Spleen (tissue), 13 donors: ENCODE measurements around the gene TDRKH. TPM values are rescaled to one million over a fixed set of nuclear protein-coding genes. Genes with fewer than 3 reads are reported as not detected.

Experiments
- DNase-seq: peaks from one replicate; pipeline ENCODE4 v3.0.0-alpha.2; 2020
- H3K27ac ChIP-seq, 8 donors: fragments of 200-600 bp; sonication (generic) in 7 of 8; 1 replicate in 4 of 8; 2 replicates in 4 of 8; pipeline versions ENCODE4 v1.5.0 to v1.8.0; 2016 to 2021; ENCODE audit warnings: inconsistent platforms in 4 of 8, mild to moderate bottlenecking in 4 of 8, moderate library complexity in 1 of 8
- H3K27me3 ChIP-seq, 7 donors: fragments of 200-600 bp; sonication (generic) in 6 of 7; replicated peaks in 1 of 7; 1 replicate in 4 of 7; 2 replicates in 3 of 7; pipeline versions ENCODE4 v1.5.0 to v1.8.0; 2016 to 2021; ENCODE audit warnings: inconsistent platforms in 3 of 7, mild to moderate bottlenecking in 1 of 7
- H3K36me3 ChIP-seq, 6 donors: fragments of 200-600 bp; sonication (generic) in 5 of 6; 1 replicate in 4 of 6; 2 replicates in 2 of 6; pipeline versions ENCODE4 v1.5.0 to v1.8.0; 2016 to 2021; ENCODE audit warnings: inconsistent platforms in 2 of 6
- H3K4me1 ChIP-seq, 6 donors: fragments of 200-600 bp; sonication (generic) in 5 of 6; 1 replicate in 3 of 6; 2 replicates in 3 of 6; pipeline versions ENCODE4 v1.5.0 to v1.8.0; 2016 to 2021; ENCODE audit warnings: inconsistent platforms in 3 of 6
- H3K4me3 ChIP-seq, 8 donors: fragments of 200-600 bp; sonication (generic) in 7 of 8; 1 replicate in 4 of 8; 2 replicates in 4 of 8; pipeline versions ENCODE4 v1.5.0 to v1.8.0; 2016 to 2021; ENCODE audit warnings: inconsistent platforms in 4 of 8, mild to moderate bottlenecking in 4 of 8, moderate library complexity in 2 of 8
- H3K9me3 ChIP-seq, 8 donors: fragments of 200-600 bp; sonication (generic) in 7 of 8; 1 replicate in 4 of 8; 2 replicates in 4 of 8; pipeline versions ENCODE4 v1.5.0 to v1.8.0; 2016 to 2021; ENCODE audit warnings: inconsistent platforms in 4 of 8
- POLR2A ChIP-seq, 3 donors: fragments of 450-650 bp; IDR thresholded peaks; one replicate each; pipeline ENCODE4 v1.5.1; 2017; ENCODE audit warnings: antibody characterized with exemption in 3 of 3, mild to moderate bottlenecking in 1 of 3
- POLR2AphosphoS5 ChIP-seq, 3 donors: sonication (generic); formaldehyde crosslinking; IDR thresholded peaks; one replicate each; pipeline ENCODE4 v1.5.1; 2017; ENCODE audit warnings: antibody characterized with exemption in 3 of 3
- WGBS, 5 donors: extraction: QIAGEN DNeasy Blood & Tissue Kit in 3 of 5; methylation state at CpG; one replicate each; pipeline versions ENCODE4 v1.1.5 to v1.1.7; 2013 to 2018; 5-methylcytosine and 5-hydroxymethylcytosine counted together
- intact Hi-C: fragments of 100-400 bp; cut with DNase I; formaldehyde crosslinking; loops from one replicate; pipeline ENCODE4 v1.15.0; 2023; ENCODE audit warnings: low total_unique reads
- long read RNA-seq, 2 donors: transcript quantifications; one replicate each; lab custom pipeline, GENCODE V29; 2026
- polyA plus RNA-seq, 3 donors: library from polyadenylated mRNA; stranded (reverse); fragments of 200-250 nt; gene quantifications; one replicate each; pipeline ENCODE4 v1.2.1, GENCODE V29; 2013
- total RNA-seq, 7 donors: library from RNA; depleted of rRNA in 3 of 7; stranded (reverse); fragments of >200 nt in 3 of 7; fragmentation: NEBNext Ultra II Directional in 4 of 7; extraction: Animal tissue kit (Norgen Biotek cat#: 25700) in 4 of 7; gene quantifications; one replicate each; pipeline versions ENCODE4 v1.1.0 to v1.2.1, GENCODE V29; 2016 to 2021
- TF ChIP-seq, protein P1 (sequence below), 11 experiments: fragments of 200-600 bp in 7 of 11; fragments of 450-650 bp in 4 of 11; sonication (generic) in 4 of 11; IDR thresholded peaks in 8 of 11; conservative IDR thresholded peaks in 3 of 11; 1 replicate in 7 of 11; 2 replicates in 4 of 11; pipeline versions ENCODE4 v1.4.0 to v1.8.0; 2016 to 2021; ENCODE audit warnings: antibody characterized with exemption in 11 of 11, inconsistent platforms in 4 of 11, mild to moderate bottlenecking in 1 of 11
- donor health status: healthy with polysubstance abuse.
- donor health status: DM: no; HTN: no; CAD: no; lungs with moderate emphysema.
- donor health status: DM: no; HTN: no; CAD: no.
- donor health status: Bipolar disorder and iron deficiency.
- donor health status: healthy.
- donor health status: DM: no; HTN: no; CAD: no.
- donor health status: DM: yes; HTN: yes; CAD: no.

The TDRKH gene, protein sequence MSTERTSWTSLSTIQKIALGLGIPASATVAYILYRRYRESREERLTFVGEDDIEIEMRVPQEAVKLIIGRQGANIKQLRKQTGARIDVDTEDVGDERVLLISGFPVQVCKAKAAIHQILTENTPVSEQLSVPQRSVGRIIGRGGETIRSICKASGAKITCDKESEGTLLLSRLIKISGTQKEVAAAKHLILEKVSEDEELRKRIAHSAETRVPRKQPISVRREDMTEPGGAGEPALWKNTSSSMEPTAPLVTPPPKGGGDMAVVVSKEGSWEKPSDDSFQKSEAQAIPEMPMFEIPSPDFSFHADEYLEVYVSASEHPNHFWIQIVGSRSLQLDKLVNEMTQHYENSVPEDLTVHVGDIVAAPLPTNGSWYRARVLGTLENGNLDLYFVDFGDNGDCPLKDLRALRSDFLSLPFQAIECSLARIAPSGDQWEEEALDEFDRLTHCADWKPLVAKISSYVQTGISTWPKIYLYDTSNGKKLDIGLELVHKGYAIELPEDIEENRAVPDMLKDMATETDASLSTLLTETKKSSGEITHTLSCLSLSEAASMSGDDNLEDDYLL
- total RNA-seq = 10 to 100 TPM; 10.9 to 21.6 (median 13.0) TPM
- polyA plus RNA-seq = 1 to 10 TPM; 3.1 to 4.7 (median 3.2) TPM
- long read RNA-seq, donor 1 = 0 reads
- long read RNA-seq, donor 2 = 0 reads

DNA sequence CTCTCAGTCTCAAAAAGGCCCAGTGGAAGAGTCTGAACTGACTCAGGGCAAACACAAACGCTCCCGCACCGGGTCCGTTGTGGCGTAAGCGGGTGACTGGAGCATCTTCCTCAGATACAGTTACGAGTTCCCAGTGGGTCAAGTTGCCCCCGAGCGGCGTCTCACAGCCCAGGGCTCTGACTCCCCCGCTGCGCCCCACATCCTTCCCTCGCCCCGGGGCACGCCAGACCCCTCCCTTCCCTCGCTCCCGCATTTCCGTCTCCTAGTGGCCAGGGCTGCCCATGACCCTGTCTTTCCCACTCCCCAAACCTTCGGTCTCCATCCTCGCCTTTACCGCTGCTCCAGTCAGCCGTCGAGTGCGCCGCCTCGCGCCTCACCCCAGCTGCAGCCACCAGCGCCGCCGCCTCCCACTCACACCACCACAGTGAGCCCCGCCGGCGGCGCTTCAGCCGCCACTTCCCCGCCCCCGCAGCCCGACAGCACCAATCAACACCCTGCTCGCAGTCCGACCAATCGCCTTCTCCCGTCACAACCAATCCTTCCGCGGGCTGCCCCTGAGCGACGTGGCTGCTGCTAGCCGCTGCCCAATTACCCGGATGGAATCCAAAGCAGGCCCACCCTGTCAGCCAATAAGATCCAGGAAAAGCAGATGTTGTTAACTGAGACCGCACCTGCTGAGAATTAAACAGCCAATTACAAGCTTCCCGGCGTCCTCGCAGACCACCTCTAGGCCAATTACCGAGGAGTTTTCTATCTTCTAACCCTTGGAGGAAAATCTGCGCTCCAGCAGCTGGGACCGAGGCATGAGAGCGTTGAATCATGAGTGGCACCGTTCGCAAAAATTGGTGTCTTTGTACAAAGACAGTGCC is at the start of gene TDRKH:
TSS of gene TDRKH (minus strand) at position 430 of the 869 bp plus-strand sequence. CDS start 7,478 bp downstream, outside the sequence.
- H3K27me3 ChIP-seq = no peaks in the 10 kb centered on the region
- WGBS, 5 donors = 0 to 1% (median 1%) methylated on average over 52 to 58 of the region's 58 CpGs
- intact Hi-C loops = no loop called here
- DNase-seq = peak; percentile 97
- peaks cover 0 to 43% (median 20%) of the 10 kb centered on the region in 6 donors for H3K4me1 ChIP-seq
- H3K36me3 ChIP-seq = peaks cover 0 to 6% (median 0%) of the 10 kb centered on the region in 6 donors
- no peaks in the 10 kb centered on the region for H3K9me3 ChIP-seq
- TF ChIP-seq POLR2AphosphoS5 (IDR thresholded peaks at IDR 0.05) (peak; percentile 82 to 94 (median 92)), POLR2A (IDR thresholded peaks at IDR 0.05) (peak in 1 of 3 donors; percentile 35)
- TF ChIP-seq, protein P1, sequence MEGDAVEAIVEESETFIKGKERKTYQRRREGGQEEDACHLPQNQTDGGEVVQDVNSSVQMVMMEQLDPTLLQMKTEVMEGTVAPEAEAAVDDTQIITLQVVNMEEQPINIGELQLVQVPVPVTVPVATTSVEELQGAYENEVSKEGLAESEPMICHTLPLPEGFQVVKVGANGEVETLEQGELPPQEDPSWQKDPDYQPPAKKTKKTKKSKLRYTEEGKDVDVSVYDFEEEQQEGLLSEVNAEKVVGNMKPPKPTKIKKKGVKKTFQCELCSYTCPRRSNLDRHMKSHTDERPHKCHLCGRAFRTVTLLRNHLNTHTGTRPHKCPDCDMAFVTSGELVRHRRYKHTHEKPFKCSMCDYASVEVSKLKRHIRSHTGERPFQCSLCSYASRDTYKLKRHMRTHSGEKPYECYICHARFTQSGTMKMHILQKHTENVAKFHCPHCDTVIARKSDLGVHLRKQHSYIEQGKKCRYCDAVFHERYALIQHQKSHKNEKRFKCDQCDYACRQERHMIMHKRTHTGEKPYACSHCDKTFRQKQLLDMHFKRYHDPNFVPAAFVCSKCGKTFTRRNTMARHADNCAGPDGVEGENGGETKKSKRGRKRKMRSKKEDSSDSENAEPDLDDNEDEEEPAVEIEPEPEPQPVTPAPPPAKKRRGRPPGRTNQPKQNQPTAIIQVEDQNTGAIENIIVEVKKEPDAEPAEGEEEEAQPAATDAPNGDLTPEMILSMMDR (IDR thresholded peaks at IDR 0.05 in 8 of 11, conservative IDR thresholded peaks at IDR 0.05 in 3 of 11) = peak in 6 of 11 experiments; percentile 27 to 58 (median 41)
- peak within 1 kb of the TSS; percentile 68 to 98 (median 85) for H3K4me3 ChIP-seq
- H3K27ac ChIP-seq = peak within 1 kb of the TSS in 6 of 8 donors; percentile 27 to 82 (median 74)

DNA sequence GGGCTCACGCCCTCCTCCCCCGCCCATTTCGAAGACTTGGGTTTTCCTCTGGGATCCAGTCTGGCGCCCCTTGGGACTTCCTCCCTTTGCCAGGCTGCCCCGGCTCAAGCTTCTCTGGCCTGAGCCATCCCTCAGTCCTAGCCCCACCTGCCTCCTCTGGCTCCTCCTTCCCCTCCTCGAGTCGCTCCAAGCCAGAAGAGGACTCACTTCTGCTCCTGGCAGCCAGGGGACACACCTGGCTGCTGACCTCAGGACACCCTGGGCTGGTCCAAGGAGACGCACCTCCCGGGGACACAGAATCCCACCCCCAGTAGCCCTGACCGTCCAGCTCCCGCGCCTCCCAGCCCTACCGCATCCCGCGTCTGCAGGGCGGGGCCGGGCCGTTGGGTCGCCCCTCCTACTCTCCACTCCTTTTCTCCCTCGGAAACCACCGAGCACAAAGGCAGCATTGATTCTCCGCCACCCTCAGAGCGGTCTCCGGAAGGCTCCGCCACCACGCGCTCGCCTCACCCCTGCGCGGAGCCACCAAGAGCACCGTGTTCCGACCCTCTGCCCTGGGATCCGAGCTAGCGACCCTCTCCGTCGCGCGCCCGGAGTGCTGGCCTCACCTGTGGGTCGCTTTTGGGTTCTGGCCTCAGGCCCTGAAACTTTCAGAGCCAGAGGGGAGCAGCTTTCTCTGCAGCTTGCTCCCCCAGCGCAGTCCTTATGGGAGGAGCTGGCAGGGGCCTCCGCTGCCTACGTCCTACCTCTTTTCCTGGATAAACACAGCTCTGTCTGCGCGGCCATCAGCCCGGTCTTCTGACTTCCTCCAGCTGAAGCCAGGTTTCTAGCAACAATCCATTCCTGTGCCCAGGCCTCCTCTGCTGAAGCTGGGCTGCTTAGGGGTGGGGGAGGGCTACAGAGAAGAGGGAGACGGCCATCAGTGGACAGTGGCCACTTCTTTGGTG is 49.4 kb upstream of the TDRKH start, which contains the start of gene C2CD4D:
TSS of gene C2CD4D (minus strand) at position 364 of the 947 bp plus-strand sequence. CDS start 831 bp downstream, outside the sequence.
- Histone ChIP-seq H3K27me3 (peaks cover 0 to 41% (median 34%) of the 10 kb centered on the region in 7 donors), H3K4me3 (peak within 1 kb of the TSS; percentile 24 to 71 (median 46)), H3K27ac (peak within 1 kb of the TSS in 5 of 8 donors; percentile 24 to 69 (median 66)), H3K9me3 (no peaks in the 10 kb centered on the region), H3K36me3 (no peaks in the 10 kb centered on the region), H3K4me1 (peaks cover 15 to 43% (median 35%) of the 10 kb centered on the region in 6 donors)
- peak; percentile 83 for DNase-seq
- intact Hi-C loops = loop anchor here (10.0 kb wide), 1 partner anchor 245 kb away; no protein-coding TSS in a partner anchor
- WGBS, 5 donors = 3 to 6% (median 4%) methylated on average over 35 to 47 of the region's 47 CpGs
- TF ChIP-seq, protein P1 (IDR thresholded peaks at IDR 0.05 in 8 of 11, conservative IDR thresholded peaks at IDR 0.05 in 3 of 11) = no peak
- no peak for TF ChIP-seq POLR2A (IDR thresholded peaks at IDR 0.05)
- TF ChIP-seq POLR2AphosphoS5 (IDR thresholded peaks at IDR 0.05) = peak in 2 of 3 donors; percentile 44 to 69

DNA sequence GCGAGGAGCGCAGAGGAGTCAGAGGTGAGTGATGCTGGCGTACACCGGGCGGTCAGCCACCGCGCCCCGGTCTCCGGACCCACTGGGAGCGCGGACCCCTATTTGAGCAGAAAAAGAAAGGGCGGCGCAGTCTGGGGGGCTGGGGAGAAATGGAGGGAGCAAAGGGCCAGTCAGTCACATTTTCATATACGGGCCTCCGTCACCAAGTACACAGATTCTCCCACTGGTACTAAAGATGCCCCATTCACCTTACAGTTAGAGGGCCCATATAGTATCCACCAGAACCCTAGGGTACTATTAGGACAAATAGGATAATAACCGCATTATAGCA is 48.7 kb upstream of the TDRKH start:
- no peak for DNase-seq
- Histone ChIP-seq H3K4me3 (peak overlapping the region; percentile 8 to 71 (median 46)), H3K27ac (peak overlapping the region in 3 of 8 donors; percentile 66 to 69 (median 67)), H3K9me3 (no peaks in the 10 kb centered on the region), H3K36me3 (no peaks in the 10 kb centered on the region), H3K27me3 (peaks cover 0 to 41% (median 34%) of the 10 kb centered on the region in 7 donors), H3K4me1 (peaks cover 15 to 46% (median 35%) of the 10 kb centered on the region in 6 donors)
- 10 to 13% (median 11%) methylated on average over 15 to 16 of the region's 16 CpGs for WGBS, 5 donors
- intact Hi-C loops = loop anchor here (10.0 kb wide), 1 partner anchor 244 kb away; no protein-coding TSS in a partner anchor
- TF ChIP-seq, protein P1 (IDR thresholded peaks at IDR 0.05 in 8 of 11, conservative IDR thresholded peaks at IDR 0.05 in 3 of 11) = no peak
